HepG2 (cell line): ENCODE data around the gene STX7.

Experiments
- BRD4 ChIP-seq: sonication (generic); formaldehyde crosslinking; IDR thresholded peaks from 2 replicates; pipeline ENCODE4 v1.4.0; 2020; ENCODE audit warnings: missing genetic modification reagents
- CREB1 ChIP-seq, 2 experiments: fragments of 450-650 bp in 1 of 2; IDR thresholded peaks; 2 replicates each; pipeline ENCODE4 v1.6.1; 2016 to 2017; ENCODE audit warnings: control low read depth in 1 of 2, mild to moderate bottlenecking in 1 of 2, missing compliant biosample characterization in 1 of 2, missing genetic modification characterization in 1 of 2
- EZH2 ChIP-seq: conservative IDR thresholded peaks from 2 replicates; pipeline ENCODE4 v1.6.1; 2012; ENCODE audit warnings: mild to moderate bottlenecking, low read depth, low read length, moderate library complexity
- KDM1A ChIP-seq: IDR thresholded peaks from 2 replicates; pipeline ENCODE4 v1.6.1; 2016; ENCODE audit warnings: missing compliant biosample characterization
- RAD21 ChIP-seq: fragments of 450-650 bp; formaldehyde crosslinking; IDR thresholded peaks from 2 replicates; pipeline ENCODE4 v1.5.0; 2020; ENCODE audit warnings: mild to moderate bottlenecking
- TAF1 ChIP-seq: sonication (generic); formaldehyde crosslinking; IDR thresholded peaks from 2 replicates; pipeline ENCODE4 v1.4.0; 2020; ENCODE audit warnings: missing genetic modification reagents
- TBX3 ChIP-seq: fragments of 450-650 bp; IDR thresholded peaks from 2 replicates; pipeline ENCODE4 v1.6.1; 2017; ENCODE audit warnings: antibody characterized with exemption, mild to moderate bottlenecking, inconsistent platforms, borderline replicate concordance
- TF ChIP-seq, protein P1 (sequence below): sonication (generic); formaldehyde crosslinking; IDR thresholded peaks from 2 replicates; pipeline ENCODE4 v1.5.0; 2020; ENCODE audit warnings: mild to moderate bottlenecking, missing genetic modification reagents, moderate library complexity

DNA sequence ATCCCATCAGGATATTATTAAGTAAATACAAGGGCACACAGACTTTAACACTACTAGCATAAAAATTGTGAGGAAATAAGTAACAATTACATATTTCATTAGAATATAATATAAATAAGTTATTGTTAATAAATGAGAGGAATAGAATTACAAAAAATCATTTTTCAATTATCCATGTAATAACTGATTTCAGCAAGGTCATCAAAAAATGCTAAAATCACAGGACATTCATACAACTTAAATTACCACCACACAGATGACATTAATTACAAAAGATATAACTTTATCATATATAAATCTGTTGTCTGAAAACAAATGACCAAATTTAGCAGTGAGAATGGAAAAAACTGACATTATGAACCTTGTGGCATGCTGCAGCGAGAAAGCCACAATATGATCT is 37.0 kb downstream of the STX7 start:
- TF ChIP-seq CREB1 (IDR thresholded peaks at IDR 0.05) = no peak
- no peak for TF ChIP-seq CREB1 (CRISPR knock-in tag; IDR thresholded peaks at IDR 0.05)
- no peak for TF ChIP-seq TAF1 (CRISPR knock-in tag)
- TF ChIP-seq KDM1A (CRISPR knock-in tag) = no peak
- TF ChIP-seq, protein P1, sequence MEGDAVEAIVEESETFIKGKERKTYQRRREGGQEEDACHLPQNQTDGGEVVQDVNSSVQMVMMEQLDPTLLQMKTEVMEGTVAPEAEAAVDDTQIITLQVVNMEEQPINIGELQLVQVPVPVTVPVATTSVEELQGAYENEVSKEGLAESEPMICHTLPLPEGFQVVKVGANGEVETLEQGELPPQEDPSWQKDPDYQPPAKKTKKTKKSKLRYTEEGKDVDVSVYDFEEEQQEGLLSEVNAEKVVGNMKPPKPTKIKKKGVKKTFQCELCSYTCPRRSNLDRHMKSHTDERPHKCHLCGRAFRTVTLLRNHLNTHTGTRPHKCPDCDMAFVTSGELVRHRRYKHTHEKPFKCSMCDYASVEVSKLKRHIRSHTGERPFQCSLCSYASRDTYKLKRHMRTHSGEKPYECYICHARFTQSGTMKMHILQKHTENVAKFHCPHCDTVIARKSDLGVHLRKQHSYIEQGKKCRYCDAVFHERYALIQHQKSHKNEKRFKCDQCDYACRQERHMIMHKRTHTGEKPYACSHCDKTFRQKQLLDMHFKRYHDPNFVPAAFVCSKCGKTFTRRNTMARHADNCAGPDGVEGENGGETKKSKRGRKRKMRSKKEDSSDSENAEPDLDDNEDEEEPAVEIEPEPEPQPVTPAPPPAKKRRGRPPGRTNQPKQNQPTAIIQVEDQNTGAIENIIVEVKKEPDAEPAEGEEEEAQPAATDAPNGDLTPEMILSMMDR (CRISPR knock-in tag) = no peak
- no peak for TF ChIP-seq BRD4 (CRISPR knock-in tag)
- no peak for TF ChIP-seq RAD21
- TF ChIP-seq EZH2 = no peak
- TF ChIP-seq TBX3 = no peak
